ENCODE data around the gene HSPB3. TPM values are rescaled to one million over a fixed set of nuclear protein-coding genes. Genes with fewer than 3 reads are reported as not detected.

HSPB3 gene
- total RNA-seq, 1 donor from 2014 or later = 0.53 TPM

DNA sequence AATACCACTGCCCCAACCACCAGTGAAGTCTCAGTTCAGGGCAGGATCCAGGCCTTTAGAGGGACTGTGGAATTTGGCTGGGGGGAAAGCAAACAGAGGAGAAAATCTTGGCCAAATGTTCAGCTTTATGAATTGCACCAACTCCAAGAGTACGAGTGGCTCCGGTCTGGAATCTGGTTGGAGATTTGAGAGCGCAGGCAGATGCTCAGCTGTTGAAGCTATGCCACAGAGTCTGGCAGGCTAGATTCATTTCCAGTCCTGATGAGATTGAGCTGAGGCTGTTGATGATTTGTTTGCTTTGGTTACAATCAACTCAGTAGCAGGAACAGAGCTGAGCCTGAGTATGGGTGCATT, 9.1 kb upstream of the HSPB3 start:
- Mint-ChIP-seq H3K4me3 (no peak overlapping the region), H3K27me3 (peaks cover 3% of the 10 kb centered on the region), H3K9me3 (no peaks in the 10 kb centered on the region), H3K36me3 (no peaks in the 10 kb centered on the region), H3K27ac (no peak overlapping the region), H3K4me1 (ENCODE audit: unreplicated experiment) (no peaks in the 10 kb centered on the region)
- no peak for DNase-seq (ENCODE audit: extremely low spot score, unreplicated experiment)
- TF ChIP-seq, protein P1, sequence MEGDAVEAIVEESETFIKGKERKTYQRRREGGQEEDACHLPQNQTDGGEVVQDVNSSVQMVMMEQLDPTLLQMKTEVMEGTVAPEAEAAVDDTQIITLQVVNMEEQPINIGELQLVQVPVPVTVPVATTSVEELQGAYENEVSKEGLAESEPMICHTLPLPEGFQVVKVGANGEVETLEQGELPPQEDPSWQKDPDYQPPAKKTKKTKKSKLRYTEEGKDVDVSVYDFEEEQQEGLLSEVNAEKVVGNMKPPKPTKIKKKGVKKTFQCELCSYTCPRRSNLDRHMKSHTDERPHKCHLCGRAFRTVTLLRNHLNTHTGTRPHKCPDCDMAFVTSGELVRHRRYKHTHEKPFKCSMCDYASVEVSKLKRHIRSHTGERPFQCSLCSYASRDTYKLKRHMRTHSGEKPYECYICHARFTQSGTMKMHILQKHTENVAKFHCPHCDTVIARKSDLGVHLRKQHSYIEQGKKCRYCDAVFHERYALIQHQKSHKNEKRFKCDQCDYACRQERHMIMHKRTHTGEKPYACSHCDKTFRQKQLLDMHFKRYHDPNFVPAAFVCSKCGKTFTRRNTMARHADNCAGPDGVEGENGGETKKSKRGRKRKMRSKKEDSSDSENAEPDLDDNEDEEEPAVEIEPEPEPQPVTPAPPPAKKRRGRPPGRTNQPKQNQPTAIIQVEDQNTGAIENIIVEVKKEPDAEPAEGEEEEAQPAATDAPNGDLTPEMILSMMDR (conservative IDR thresholded peaks at IDR 0.05) = no peak

- DNase-seq (ENCODE audit: extremely low spot score, unreplicated experiment) = no peak
- Mint-ChIP-seq H3K9me3 (no peaks in the 10 kb centered on the region), H3K27ac (no peak overlapping the region), H3K36me3 (no peaks in the 10 kb centered on the region), H3K4me3 (no peak overlapping the region), H3K27me3 (peaks cover 3% of the 10 kb centered on the region), H3K4me1 (ENCODE audit: unreplicated experiment) (no peaks in the 10 kb centered on the region)
- TF ChIP-seq, protein P1 (conservative IDR thresholded peaks at IDR 0.05) = no peak
Observed at GRCh38 chr5:54449923-54450322, 5.6 kb upstream of the HSPB3 start.

- TF ChIP-seq, protein P1 (conservative IDR thresholded peaks at IDR 0.05) = no peak
- no peaks in the 10 kb centered on the region for H3K36me3 Mint-ChIP-seq
- no peaks in the 10 kb centered on the region for H3K4me1 Mint-ChIP-seq (ENCODE audit: unreplicated experiment)
- no peaks in the 10 kb centered on the region for H3K9me3 Mint-ChIP-seq
- no peak for DNase-seq (ENCODE audit: extremely low spot score, unreplicated experiment)
- H3K27me3 Mint-ChIP-seq = peaks cover 3% of the 10 kb centered on the region
- H3K27ac Mint-ChIP-seq = no peak overlapping the region
- no peak overlapping the region for H3K4me3 Mint-ChIP-seq
Observed at GRCh38 chr5:54450542-54450941, 5.0 kb upstream of the HSPB3 start.

DNA sequence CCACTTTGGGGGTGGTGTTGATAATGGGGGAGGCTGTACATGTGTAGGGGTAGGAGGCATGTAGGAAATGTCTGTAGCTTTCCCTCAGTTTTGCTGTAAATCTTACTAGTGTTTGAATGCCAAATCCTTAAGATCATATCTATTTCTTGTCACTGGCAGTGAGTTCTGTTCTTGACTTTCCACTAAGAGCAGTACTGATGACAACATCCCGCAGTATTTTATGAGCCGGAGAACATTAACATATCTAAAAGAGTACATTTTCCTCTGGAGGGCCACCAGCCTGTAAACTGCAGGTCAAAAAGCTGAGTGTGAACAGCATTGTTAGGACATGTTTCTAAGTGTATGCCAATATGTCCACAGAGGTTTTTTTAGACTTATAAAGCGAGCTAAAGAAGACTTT, 2.5 kb upstream of the HSPB3 start:
- Mint-ChIP-seq H3K36me3 (no peaks in the 10 kb centered on the region), H3K9me3 (no peaks in the 10 kb centered on the region), H3K27me3 (no peaks in the 10 kb centered on the region), H3K4me3 (no peak overlapping the region), H3K4me1 (ENCODE audit: unreplicated experiment) (peaks cover 8% of the 10 kb centered on the region), H3K27ac (no peak overlapping the region)
- TF ChIP-seq, protein P1 (conservative IDR thresholded peaks at IDR 0.05) = no peak
- DNase-seq (ENCODE audit: extremely low spot score, unreplicated experiment) = no peak

DNA sequence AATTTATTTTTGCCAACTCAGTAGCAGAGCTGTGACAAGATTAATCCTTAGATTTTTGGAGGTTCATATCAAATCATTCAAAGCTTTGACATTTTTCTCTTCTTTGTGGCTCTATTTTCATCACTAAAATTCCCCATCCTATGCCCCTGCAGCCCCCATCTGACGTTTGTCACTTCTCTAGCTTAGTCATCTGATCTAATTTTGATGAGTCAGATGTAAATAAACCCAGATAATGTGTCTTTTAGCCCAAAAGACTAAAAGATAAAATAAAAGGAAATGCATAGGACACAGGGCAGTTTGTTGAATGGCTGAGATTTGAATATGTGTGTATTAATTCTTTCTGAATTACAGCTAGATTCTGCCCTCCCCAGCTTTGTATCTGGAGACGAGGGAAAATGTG, 897 bp upstream of the HSPB3 start:
- H3K4me3 Mint-ChIP-seq = no peak overlapping the region
- peaks cover 8% of the 10 kb centered on the region for H3K4me1 Mint-ChIP-seq (ENCODE audit: unreplicated experiment)
- no peak for DNase-seq (ENCODE audit: extremely low spot score, unreplicated experiment)
- no peak overlapping the region for H3K27ac Mint-ChIP-seq
- TF ChIP-seq, protein P1 (conservative IDR thresholded peaks at IDR 0.05) = no peak
- no peaks in the 10 kb centered on the region for H3K36me3 Mint-ChIP-seq
- no peaks in the 10 kb centered on the region for H3K27me3 Mint-ChIP-seq
- no peaks in the 10 kb centered on the region for H3K9me3 Mint-ChIP-seq

Data from type B pancreatic cell (in vitro differentiated cells).